C4-2B (cell line): Measurements from ENCODE around the gene DEFB108B.
"Not testable (repeated sequence)": the region's sequence is repeated elsewhere in the genome, so short reads cannot be mapped to it uniquely, and the experiment has no call there.

Experiments used
- CTCF ChIP-seq: fragments of 450-650 bp; conservative IDR thresholded peaks from 2 replicates; pipeline ENCODE4 v1.5.1; 2017; ENCODE audit warnings: mild to moderate bottlenecking
- ZFX ChIP-seq: fragments of 450-650 bp; IDR thresholded peaks from 2 replicates; pipeline ENCODE4 v1.6.1; 2017

DNA sequence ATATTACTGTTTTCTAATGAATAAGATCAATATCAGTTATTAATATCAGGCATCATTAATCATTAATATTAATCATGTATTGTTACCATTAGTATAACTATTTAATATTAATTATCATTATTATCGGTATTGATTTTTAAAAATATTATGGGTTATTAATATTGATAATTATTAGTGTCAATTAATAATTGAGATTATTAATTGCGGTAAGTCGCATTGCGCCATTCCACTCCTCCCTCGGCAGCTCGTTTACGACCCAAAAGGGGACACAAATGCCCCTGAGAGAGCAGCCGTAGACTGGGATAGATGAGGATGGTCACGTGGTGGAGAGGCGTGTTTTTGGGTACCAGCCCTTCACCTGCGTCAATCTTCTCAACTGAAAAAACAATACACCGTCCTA is 52.8 kb downstream of the DEFB108B start:
- not testable (repeated sequence) for TF ChIP-seq CTCF, ZFX
